ENCODE data around the gene PLD4. TPM values are rescaled to one million over a fixed set of nuclear protein-coding genes. Genes with fewer than 3 reads are reported as not detected.
"Not testable (repeated sequence)": the region's sequence is repeated elsewhere in the genome, so short reads cannot be mapped to it uniquely, and the experiment has no call there.

The PLD4 gene
- total RNA-seq, 2 donors from 2014 or later: not detected

GRCh38 chr14:104917993-104918392 lies 6.7 kb upstream of the PLD4 start:
- no peaks in the 10 kb centered on the region for H3K36me3 ChIP-seq (ENCODE audit: control insufficient read depth, insufficient read depth, low read length)
- no peak overlapping the region for H3K4me3 ChIP-seq (ENCODE audit: low read length)
- no peak for DNase-seq
- Mint-ChIP-seq H3K4me3 (no peak overlapping the region), H3K36me3 (ENCODE audit: low read depth) (no peaks in the 10 kb centered on the region), H3K27me3 (ENCODE audit: insufficient read depth) (peaks cover 19% of the 10 kb centered on the region), H3K9me3 (no peaks in the 10 kb centered on the region), H3K4me1 (no peaks in the 10 kb centered on the region), H3K27ac (no peak overlapping the region)
- H3K4me1 ChIP-seq (ENCODE audit: control insufficient read depth, insufficient read depth, low read length): no peaks in the 10 kb centered on the region
- H3K9me3 ChIP-seq (ENCODE audit: control insufficient read depth, low read length): no peaks in the 10 kb centered on the region
- TF ChIP-seq CTCF (conservative IDR thresholded peaks at IDR 0.05): no peak
- WGBS, 2 experiments (ENCODE audit: insufficient coverage in 1 of 2, insufficient read length in 1 of 2): 84 to 95% methylated on average over 4 of the region's 4 CpGs
- no peak overlapping the region for H3K9ac ChIP-seq (ENCODE audit: extremely low read depth, low read length, poor library complexity, severe bottlenecking)
- H3K27me3 ChIP-seq (ENCODE audit: control insufficient read depth, insufficient read depth, low read length, poor library complexity, severe bottlenecking): peaks cover 14% of the 10 kb centered on the region
- no peak overlapping the region for H3K27ac ChIP-seq (ENCODE audit: low read depth, low read length)

- H3K4me3 Mint-ChIP-seq; H3K9me3 Mint-ChIP-seq; H3K27me3 Mint-ChIP-seq (ENCODE audit: insufficient read depth); H3K36me3 Mint-ChIP-seq (ENCODE audit: low read depth); H3K9me3 ChIP-seq (ENCODE audit: control insufficient read depth, low read length); DNase-seq; H3K27ac ChIP-seq (ENCODE audit: low read depth, low read length); H3K4me1 Mint-ChIP-seq; H3K9ac ChIP-seq (ENCODE audit: extremely low read depth, low read length, poor library complexity, severe bottlenecking); H3K4me1 ChIP-seq (ENCODE audit: control insufficient read depth, insufficient read depth, low read length); H3K4me3 ChIP-seq (ENCODE audit: low read length); H3K36me3 ChIP-seq (ENCODE audit: control insufficient read depth, insufficient read depth, low read length); H3K27ac Mint-ChIP-seq; H3K27me3 ChIP-seq (ENCODE audit: control insufficient read depth, insufficient read depth, low read length, poor library complexity, severe bottlenecking): not testable (repeated sequence)
- 94% methylated on average over 5 to 10 of the region's 12 CpGs for WGBS, 2 experiments (ENCODE audit: insufficient coverage in 1 of 2, insufficient read length in 1 of 2)
These were observed 5.3 kb upstream of the PLD4 start for GRCh38 chr14:104919152-104919992.

GRCh38 chr14:104919993-104920315 lies 4.7 kb upstream of the PLD4 start:
- Mint-ChIP-seq H3K4me1 (no peaks in the 10 kb centered on the region), H3K27ac (no peak overlapping the region), H3K4me3 (no peak overlapping the region), H3K9me3 (peaks cover 4% of the 10 kb centered on the region), H3K27me3 (ENCODE audit: insufficient read depth) (peaks cover 8% of the 10 kb centered on the region), H3K36me3 (ENCODE audit: low read depth) (no peaks in the 10 kb centered on the region)
- peaks cover 4% of the 10 kb centered on the region for H3K27me3 ChIP-seq (ENCODE audit: control insufficient read depth, insufficient read depth, low read length, poor library complexity, severe bottlenecking)
- H3K4me1 ChIP-seq (ENCODE audit: control insufficient read depth, insufficient read depth, low read length): no peaks in the 10 kb centered on the region
- no peak for DNase-seq
- H3K9ac ChIP-seq (ENCODE audit: extremely low read depth, low read length, poor library complexity, severe bottlenecking): no peak overlapping the region
- no peak overlapping the region for H3K27ac ChIP-seq (ENCODE audit: low read depth, low read length)
- WGBS, 2 experiments (ENCODE audit: insufficient coverage in 1 of 2, insufficient read length in 1 of 2): 0 to 63% methylated on average over 1 to 3 of the region's 3 CpGs
- no peaks in the 10 kb centered on the region for H3K9me3 ChIP-seq (ENCODE audit: control insufficient read depth, low read length)
- TF ChIP-seq CTCF (conservative IDR thresholded peaks at IDR 0.05): no peak
- H3K4me3 ChIP-seq (ENCODE audit: low read length): no peak overlapping the region
- H3K36me3 ChIP-seq (ENCODE audit: control insufficient read depth, insufficient read depth, low read length): no peaks in the 10 kb centered on the region
